Measurements from ENCODE around the gene SPINT2.

DNA sequence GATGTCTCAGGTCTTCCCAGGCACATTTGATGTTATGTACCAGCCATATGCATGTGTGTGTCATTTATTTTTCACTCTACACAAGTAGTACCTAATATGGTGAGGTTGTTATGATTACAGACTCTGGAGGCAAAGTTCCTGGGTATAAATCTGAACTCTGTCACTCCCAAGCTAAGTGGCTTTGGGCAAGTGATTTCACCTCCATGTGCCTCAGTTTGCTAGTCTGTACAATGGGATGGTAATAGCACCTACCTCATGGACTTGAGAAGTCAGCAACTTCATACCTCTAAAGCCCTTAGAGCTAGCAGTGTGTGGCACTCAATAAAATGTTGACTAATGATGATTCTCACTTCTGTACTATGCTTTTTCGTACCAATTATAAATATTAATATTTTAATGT lies 67.4 kb downstream of the SPINT2 start:
- TF ChIP-seq EZH2 (IDR thresholded peaks at IDR 0.05; ENCODE audit: borderline replicate concordance, insufficient read depth, low read length, poor library complexity, severe bottlenecking) (no peak), POLR2AphosphoS5 (IDR thresholded peaks at IDR 0.05) (no peak), TAF1 (IDR thresholded peaks at IDR 0.05; ENCODE audit: low read depth) (no peak), RAD21 (conservative IDR thresholded peaks at IDR 0.05) (no peak)
- TF ChIP-seq, protein P1, sequence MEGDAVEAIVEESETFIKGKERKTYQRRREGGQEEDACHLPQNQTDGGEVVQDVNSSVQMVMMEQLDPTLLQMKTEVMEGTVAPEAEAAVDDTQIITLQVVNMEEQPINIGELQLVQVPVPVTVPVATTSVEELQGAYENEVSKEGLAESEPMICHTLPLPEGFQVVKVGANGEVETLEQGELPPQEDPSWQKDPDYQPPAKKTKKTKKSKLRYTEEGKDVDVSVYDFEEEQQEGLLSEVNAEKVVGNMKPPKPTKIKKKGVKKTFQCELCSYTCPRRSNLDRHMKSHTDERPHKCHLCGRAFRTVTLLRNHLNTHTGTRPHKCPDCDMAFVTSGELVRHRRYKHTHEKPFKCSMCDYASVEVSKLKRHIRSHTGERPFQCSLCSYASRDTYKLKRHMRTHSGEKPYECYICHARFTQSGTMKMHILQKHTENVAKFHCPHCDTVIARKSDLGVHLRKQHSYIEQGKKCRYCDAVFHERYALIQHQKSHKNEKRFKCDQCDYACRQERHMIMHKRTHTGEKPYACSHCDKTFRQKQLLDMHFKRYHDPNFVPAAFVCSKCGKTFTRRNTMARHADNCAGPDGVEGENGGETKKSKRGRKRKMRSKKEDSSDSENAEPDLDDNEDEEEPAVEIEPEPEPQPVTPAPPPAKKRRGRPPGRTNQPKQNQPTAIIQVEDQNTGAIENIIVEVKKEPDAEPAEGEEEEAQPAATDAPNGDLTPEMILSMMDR (IDR thresholded peaks at IDR 0.05; ENCODE audit: poor library complexity, severe bottlenecking), result no peak
